ENCODE results near the gene MTR. TPM values are rescaled to one million over a fixed set of nuclear protein-coding genes. Genes with fewer than 3 reads are reported as not detected.

Gene MTR
- total RNA-seq, 1 donor from 2014 or later: 48.9 TPM

DNA sequence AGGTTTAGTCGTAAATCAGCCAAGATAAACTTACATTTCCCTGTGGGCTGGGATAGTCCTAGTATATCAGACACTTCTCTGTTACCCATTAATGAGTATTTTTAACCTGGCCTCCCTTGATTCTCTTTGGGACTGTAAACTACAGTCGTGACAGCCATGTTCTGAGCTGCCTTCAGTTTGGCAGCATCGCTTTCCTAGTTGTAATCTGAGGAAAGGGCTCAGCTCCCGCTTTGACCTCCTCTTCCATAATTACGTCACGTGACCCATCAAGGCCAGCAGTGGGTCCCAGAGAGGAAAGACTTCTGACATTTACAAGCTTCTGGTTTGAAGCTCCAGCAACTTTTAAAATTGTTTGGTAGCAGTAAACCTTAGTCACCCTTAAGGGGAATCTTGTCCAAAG is 34.6 kb upstream of the MTR start:
- Mint-ChIP-seq H3K9me3 (no peaks in the 10 kb centered on the region), H3K27me3 (ENCODE audit: insufficient read depth) (peaks cover 6% of the 10 kb centered on the region), H3K36me3 (ENCODE audit: low read depth) (no peaks in the 10 kb centered on the region), H3K4me1 (ENCODE audit: low read depth) (peaks cover 5% of the 10 kb centered on the region), H3K4me3 (no peak overlapping the region), H3K27ac (no peak overlapping the region)
- no peak for DNase-seq (ENCODE audit: low spot score)
- intact Hi-C loops (cut with micrococcal nuclease): no loop called here

DNA sequence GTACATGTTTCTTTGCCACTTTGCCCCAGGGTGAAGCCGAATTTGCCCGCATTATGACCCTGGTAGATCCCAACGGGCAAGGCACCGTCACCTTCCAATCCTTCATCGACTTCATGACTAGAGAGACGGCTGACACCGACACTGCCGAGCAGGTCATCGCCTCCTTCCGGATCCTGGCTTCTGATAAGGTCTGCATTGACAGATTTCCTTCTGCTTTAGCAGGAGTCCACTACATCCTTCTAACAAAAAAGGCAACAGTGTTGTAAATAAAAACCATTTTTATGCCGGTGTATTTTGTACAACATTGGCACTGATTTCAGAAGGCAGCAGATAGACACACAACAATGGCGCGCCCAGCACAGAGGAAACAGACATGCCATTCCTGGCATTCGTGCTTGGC is 34.1 kb upstream of the MTR start:
- Mint-ChIP-seq H3K4me3 (no peak overlapping the region), H3K9me3 (no peaks in the 10 kb centered on the region), H3K27me3 (ENCODE audit: insufficient read depth) (peaks cover 6% of the 10 kb centered on the region), H3K4me1 (ENCODE audit: low read depth) (peaks cover 5% of the 10 kb centered on the region), H3K27ac (no peak overlapping the region), H3K36me3 (ENCODE audit: low read depth) (no peaks in the 10 kb centered on the region)
- intact Hi-C loops (cut with micrococcal nuclease): no loop called here
- DNase-seq (ENCODE audit: low spot score): no peak

DNA sequence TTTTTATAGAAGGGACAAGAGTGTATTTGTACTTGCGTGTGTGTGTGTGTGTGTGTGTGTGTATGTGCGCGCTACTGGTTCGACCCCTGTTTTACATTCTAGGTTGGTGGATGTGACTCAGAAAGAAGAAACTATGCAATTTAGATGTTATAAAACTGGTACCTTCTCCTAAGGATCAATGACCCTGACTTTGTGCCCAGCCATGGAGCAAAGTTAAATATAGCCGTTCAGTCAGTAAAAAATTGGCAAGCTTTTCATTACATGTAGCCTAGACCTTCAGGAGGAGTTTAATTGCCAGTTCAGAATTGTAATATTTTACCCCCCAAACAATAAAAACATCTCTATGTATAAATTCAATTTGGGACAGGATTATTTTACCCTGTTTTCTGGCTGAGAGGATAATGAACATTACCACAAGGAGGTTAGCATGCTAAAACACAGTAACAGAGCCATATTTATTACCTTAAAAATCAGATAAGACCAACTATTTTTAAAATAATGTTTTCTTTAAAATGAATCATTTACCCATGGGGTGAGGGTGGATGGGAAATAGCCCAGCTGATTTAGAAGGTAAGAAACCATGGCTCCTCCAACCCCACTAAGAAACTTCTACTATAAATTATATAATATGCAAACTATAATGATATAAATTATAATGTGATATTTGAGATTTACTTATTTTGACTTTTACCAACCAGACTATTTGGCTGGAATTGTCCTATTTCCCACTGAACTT is 33.5 kb upstream of the MTR start:
- no peak for DNase-seq (ENCODE audit: low spot score)
- H3K4me1 Mint-ChIP-seq (ENCODE audit: low read depth): peaks cover 5% of the 10 kb centered on the region
- no peak overlapping the region for H3K4me3 Mint-ChIP-seq
- H3K27me3 Mint-ChIP-seq (ENCODE audit: insufficient read depth): peaks cover 6% of the 10 kb centered on the region
- intact Hi-C loops (cut with micrococcal nuclease): no loop called here
- no peaks in the 10 kb centered on the region for H3K9me3 Mint-ChIP-seq
- H3K27ac Mint-ChIP-seq: no peak overlapping the region
- no peaks in the 10 kb centered on the region for H3K36me3 Mint-ChIP-seq (ENCODE audit: low read depth)

DNA sequence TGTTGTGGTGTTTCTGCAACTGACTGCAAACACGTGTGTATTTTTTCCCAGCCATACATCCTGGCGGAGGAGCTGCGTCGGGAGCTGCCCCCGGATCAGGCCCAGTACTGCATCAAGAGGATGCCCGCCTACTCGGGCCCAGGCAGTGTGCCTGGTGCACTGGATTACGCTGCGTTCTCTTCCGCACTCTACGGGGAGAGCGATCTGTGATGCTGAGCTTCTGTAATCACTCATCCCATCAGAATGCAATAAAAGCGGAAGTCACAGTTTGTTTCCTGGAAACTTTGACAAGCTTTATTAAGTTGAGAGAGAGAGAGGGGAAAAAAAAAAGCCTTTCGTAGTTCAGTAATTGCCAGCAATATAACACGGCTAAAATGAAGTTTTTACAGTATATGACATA is 32.7 kb upstream of the MTR start:
- Mint-ChIP-seq H3K4me1 (ENCODE audit: low read depth) (peaks cover 5% of the 10 kb centered on the region), H3K27ac (no peak overlapping the region), H3K27me3 (ENCODE audit: insufficient read depth) (peaks cover 6% of the 10 kb centered on the region), H3K9me3 (no peaks in the 10 kb centered on the region), H3K4me3 (no peak overlapping the region), H3K36me3 (ENCODE audit: low read depth) (no peaks in the 10 kb centered on the region)
- DNase-seq (ENCODE audit: low spot score): no peak
- intact Hi-C loops (cut with micrococcal nuclease): no loop called here

DNA sequence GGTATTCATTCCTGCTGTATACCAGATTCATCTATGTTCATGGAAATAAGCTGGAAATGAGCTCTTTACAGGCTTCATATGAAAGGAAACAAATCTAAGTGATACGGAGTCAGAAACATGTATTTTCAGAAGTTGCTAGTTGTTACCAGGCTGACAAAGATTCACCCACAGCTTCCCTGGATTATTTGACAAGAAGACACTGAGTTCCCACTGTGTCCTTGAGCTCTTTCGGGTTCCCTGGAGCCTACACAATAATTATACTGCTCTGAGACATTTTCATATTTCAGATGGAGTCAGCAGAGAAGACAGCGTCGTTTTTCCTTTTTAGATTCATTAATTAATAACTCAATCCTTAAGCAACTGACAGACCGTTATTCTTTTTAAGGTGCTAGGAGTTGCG is 29.3 kb upstream of the MTR start:
- intact Hi-C loops (cut with micrococcal nuclease): loop anchor here (1.0 kb wide), 1 partner anchor 9 kb away; no protein-coding TSS in a partner anchor

DNA sequence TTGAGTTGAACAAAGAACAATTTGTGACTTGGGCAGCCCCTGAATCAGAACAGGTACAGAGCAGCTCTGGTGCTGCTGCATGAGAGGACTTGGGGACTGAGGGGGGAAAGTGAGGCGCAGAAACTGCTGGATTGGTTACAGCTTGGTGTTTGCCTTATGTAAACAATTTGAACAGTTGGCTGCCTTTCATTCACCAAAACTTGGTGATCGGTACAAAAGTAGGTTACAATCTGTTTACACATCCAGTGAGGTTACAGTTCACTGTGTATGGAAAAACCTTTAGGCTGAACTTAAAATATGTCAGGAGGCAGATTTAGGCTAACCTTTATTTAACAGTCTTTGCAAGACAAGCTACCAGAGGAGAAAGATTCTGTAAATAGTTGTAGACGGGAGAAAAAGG is 28.6 kb upstream of the MTR start:
- Mint-ChIP-seq H3K4me1 (ENCODE audit: low read depth) (no peaks in the 10 kb centered on the region), H3K27me3 (ENCODE audit: insufficient read depth) (peaks cover 17% of the 10 kb centered on the region), H3K36me3 (ENCODE audit: low read depth) (no peaks in the 10 kb centered on the region), H3K4me3 (no peak overlapping the region), H3K27ac (no peak overlapping the region), H3K9me3 (no peaks in the 10 kb centered on the region)
- intact Hi-C loops (cut with micrococcal nuclease): loop anchor here (1.0 kb wide), 1 partner anchor 9 kb away; no protein-coding TSS in a partner anchor
- no peak for DNase-seq (ENCODE audit: low spot score)

More for the DNA sequence above, 29.3 kb upstream of the MTR start:
- H3K4me1 Mint-ChIP-seq (ENCODE audit: low read depth): no peaks in the 10 kb centered on the region
- no peaks in the 10 kb centered on the region for H3K9me3 Mint-ChIP-seq
- H3K27me3 Mint-ChIP-seq (ENCODE audit: insufficient read depth): peaks cover 17% of the 10 kb centered on the region
- no peak for DNase-seq (ENCODE audit: low spot score)
- no peaks in the 10 kb centered on the region for H3K36me3 Mint-ChIP-seq (ENCODE audit: low read depth)
- H3K4me3 Mint-ChIP-seq: no peak overlapping the region
- H3K27ac Mint-ChIP-seq: no peak overlapping the region

DNA sequence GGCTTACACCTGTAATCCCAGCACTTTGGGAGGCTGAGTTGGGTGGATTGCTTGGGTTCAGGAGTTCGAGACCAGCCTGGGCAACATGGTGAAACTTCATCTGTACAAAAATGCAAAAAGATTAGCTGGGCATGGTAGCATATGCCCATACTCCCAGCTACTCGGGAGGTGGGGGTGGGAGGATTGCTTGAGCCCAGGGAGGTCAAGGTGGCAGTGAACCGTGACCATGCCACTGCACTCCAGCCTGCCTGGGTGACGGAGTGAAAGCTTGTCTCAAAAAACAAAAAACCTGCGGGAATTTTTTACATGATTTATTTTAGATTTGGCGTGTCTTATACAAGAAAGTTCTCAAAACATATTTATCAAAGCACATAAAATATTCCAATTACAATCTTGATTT is 27.8 kb upstream of the MTR start:
- H3K27ac Mint-ChIP-seq: no peak overlapping the region
- H3K4me3 Mint-ChIP-seq: no peak overlapping the region
- no peaks in the 10 kb centered on the region for H3K36me3 Mint-ChIP-seq (ENCODE audit: low read depth)
- no peaks in the 10 kb centered on the region for H3K9me3 Mint-ChIP-seq
- intact Hi-C loops (cut with micrococcal nuclease): no loop called here
- H3K27me3 Mint-ChIP-seq (ENCODE audit: insufficient read depth): peaks cover 17% of the 10 kb centered on the region
- DNase-seq (ENCODE audit: low spot score): no peak
- H3K4me1 Mint-ChIP-seq (ENCODE audit: low read depth): no peaks in the 10 kb centered on the region

DNA sequence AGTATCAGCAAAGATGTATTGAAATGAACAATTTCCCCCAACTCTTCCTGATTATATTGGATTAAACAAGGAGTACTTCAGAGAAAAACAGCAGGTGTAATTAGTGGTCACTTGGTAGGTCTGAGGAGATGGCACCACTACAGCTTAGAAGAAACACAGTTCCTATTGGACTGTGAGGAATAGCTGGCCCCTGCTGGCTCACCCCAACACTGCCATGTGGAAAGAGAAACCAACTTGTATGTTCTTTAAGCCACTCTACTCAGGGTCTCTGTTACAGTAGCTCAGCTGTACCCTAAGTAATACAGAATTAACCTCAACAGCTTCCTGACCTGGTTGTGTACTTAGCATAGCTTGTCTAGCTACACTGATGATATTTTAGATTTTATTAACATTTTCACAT is 26.5 kb upstream of the MTR start:
- H3K4me1 Mint-ChIP-seq (ENCODE audit: low read depth): no peaks in the 10 kb centered on the region
- H3K9me3 Mint-ChIP-seq: no peaks in the 10 kb centered on the region
- H3K4me3 Mint-ChIP-seq: no peak overlapping the region

DNA sequence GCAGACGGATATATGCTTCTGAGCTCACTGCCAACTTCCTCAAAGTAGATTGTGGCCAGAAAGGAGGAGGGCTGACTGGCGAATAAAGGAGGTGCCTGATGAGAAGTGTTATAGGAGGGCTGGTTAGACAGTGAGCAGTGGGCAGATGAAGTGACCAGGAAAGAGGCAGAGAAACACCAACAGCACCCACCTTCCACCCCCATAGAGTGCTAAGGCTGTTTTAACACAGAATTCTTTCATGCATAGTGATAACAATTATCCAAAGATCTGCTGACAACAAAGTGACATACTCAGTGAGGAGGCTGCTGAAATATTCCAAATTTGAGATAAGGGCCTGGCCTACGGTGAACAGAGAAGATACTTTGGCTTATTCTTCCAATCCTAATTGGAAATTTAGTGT is 21.2 kb upstream of the MTR start:
- H3K4me3 Mint-ChIP-seq: no peak overlapping the region
- H3K36me3 Mint-ChIP-seq (ENCODE audit: low read depth): no peaks in the 10 kb centered on the region
- intact Hi-C loops (cut with micrococcal nuclease): no loop called here
- no peak for DNase-seq (ENCODE audit: low spot score)
- H3K27me3 Mint-ChIP-seq (ENCODE audit: insufficient read depth): peaks cover 14% of the 10 kb centered on the region
- no peak overlapping the region for H3K27ac Mint-ChIP-seq
- H3K9me3 Mint-ChIP-seq: peaks cover 5% of the 10 kb centered on the region
- H3K4me1 Mint-ChIP-seq (ENCODE audit: low read depth): no peaks in the 10 kb centered on the region

More for the DNA sequence above, 26.5 kb upstream of the MTR start:
- peaks cover 17% of the 10 kb centered on the region for H3K27me3 Mint-ChIP-seq (ENCODE audit: insufficient read depth)
- intact Hi-C loops (cut with micrococcal nuclease): no loop called here
- no peak overlapping the region for H3K27ac Mint-ChIP-seq
- H3K36me3 Mint-ChIP-seq (ENCODE audit: low read depth): no peaks in the 10 kb centered on the region
- no peak for DNase-seq (ENCODE audit: low spot score)

DNA sequence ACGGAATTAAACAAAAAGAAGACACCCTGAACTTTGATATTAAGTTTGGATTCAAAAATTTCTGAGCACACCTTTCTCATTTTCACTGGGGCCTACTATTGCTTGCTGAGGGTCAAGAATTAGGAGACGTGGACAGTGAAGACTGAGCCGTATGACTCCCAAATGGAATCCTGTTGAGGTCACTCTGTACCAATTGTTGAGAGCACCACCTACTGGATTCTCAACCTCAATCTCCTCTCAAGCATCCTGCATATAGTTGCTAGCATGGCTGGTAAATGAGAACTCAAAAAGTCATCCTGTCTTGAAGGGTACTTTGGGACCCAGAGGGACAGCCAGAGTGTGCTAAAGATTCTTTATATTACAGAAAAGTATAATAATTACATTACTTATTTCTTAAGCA is 20.2 kb upstream of the MTR start:
- Mint-ChIP-seq H3K27me3 (ENCODE audit: insufficient read depth) (peaks cover 10% of the 10 kb centered on the region), H3K27ac (no peak overlapping the region), H3K4me3 (no peak overlapping the region), H3K4me1 (ENCODE audit: low read depth) (no peaks in the 10 kb centered on the region), H3K36me3 (ENCODE audit: low read depth) (peaks cover 1% of the 10 kb centered on the region), H3K9me3 (peaks cover 10% of the 10 kb centered on the region)
- no peak for DNase-seq (ENCODE audit: low spot score)
- intact Hi-C loops (cut with micrococcal nuclease): loop anchor here (1.0 kb wide), 1 partner anchor 9 kb away; no protein-coding TSS in a partner anchor

DNA sequence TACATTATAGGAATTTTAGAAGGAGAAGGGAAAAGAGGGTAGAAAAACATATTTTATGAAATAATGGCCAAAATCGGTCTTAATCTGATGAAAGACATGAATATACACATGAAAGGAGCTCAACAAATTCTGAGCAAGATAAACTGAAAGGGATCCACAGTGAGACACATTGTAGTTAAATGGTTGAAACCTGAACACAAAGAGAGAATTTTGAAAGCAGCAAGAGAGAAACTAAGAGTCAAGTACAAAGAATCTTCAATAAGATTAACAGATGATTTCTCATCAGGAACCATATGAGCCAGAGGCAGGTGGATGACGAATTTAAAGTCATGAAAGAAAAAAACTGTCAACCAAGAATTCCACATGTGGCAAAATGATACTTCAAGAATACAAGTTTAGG is 15.8 kb upstream of the MTR start:
- intact Hi-C loops (cut with micrococcal nuclease): no loop called here
- H3K36me3 Mint-ChIP-seq (ENCODE audit: low read depth): peaks cover 1% of the 10 kb centered on the region
- H3K27ac Mint-ChIP-seq: no peak overlapping the region
- H3K4me3 Mint-ChIP-seq: no peak overlapping the region
- peaks cover 10% of the 10 kb centered on the region for H3K9me3 Mint-ChIP-seq
- no peaks in the 10 kb centered on the region for H3K4me1 Mint-ChIP-seq (ENCODE audit: low read depth)
- DNase-seq (ENCODE audit: low spot score): no peak
- H3K27me3 Mint-ChIP-seq (ENCODE audit: insufficient read depth): peaks cover 14% of the 10 kb centered on the region

DNA sequence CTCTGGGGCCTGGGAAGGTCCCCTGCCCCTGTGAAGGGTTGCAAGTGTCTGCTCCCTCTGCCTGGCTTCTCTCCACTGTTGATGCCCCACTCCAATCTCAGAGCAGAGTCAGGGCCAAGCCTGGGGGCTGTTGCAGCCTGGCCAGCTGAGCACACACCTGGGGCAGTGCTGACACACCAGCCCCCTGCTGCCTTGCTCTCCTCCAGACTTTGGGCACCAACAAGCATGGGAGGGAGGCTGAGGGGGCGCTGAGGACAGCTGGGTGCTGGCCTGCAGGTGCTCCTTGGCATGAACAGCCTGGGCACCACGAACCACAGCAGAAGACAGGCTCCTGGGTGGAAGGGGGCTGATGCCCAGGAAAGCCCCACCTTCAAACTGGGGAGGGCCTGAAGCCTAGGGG is 9.6 kb upstream of the MTR start:
- H3K27me3 Mint-ChIP-seq (ENCODE audit: insufficient read depth): peaks cover 13% of the 10 kb centered on the region
- H3K4me1 Mint-ChIP-seq (ENCODE audit: low read depth): no peaks in the 10 kb centered on the region
- H3K9me3 Mint-ChIP-seq: no peaks in the 10 kb centered on the region
- no peak overlapping the region for H3K27ac Mint-ChIP-seq
- intact Hi-C loops (cut with micrococcal nuclease): no loop called here
- no peaks in the 10 kb centered on the region for H3K36me3 Mint-ChIP-seq (ENCODE audit: low read depth)
- H3K4me3 Mint-ChIP-seq: no peak overlapping the region
- no peak for DNase-seq (ENCODE audit: low spot score)

DNA sequence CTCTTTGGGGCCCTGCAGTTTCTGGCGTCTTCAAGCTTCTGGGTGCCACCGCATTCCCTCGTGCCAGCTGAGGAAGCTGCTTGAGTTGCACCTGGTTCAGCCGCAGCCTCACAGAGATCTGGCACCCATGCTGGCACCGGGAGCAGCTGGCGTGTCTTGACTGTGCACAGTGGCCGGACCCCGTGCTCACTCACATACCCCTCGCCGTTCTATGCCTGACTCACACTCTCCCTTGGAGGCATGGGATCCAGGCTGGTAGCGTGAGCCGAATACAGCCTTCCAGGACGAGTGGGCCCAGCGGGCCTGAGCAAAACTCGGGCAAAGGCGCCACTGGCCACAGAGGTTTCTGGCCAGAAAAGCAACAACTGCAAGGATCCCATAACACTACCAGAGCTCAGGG is 8.6 kb upstream of the MTR start:
- Mint-ChIP-seq H3K9me3 (no peaks in the 10 kb centered on the region), H3K27me3 (ENCODE audit: insufficient read depth) (peaks cover 15% of the 10 kb centered on the region), H3K4me1 (ENCODE audit: low read depth) (no peaks in the 10 kb centered on the region), H3K27ac (no peak overlapping the region), H3K4me3 (no peak overlapping the region), H3K36me3 (ENCODE audit: low read depth) (no peaks in the 10 kb centered on the region)
- no peak for DNase-seq (ENCODE audit: low spot score)
- intact Hi-C loops (cut with micrococcal nuclease): no loop called here

All from activated T-helper 1 cell treated with anti-CD3 and anti-CD28 coated beads, Interleukin-12 subunit alpha, Interleukin-12 subunit beta, Interleukin-2, Interleukin-4 antibody, amounts not matched to agents 30 ng/mL and 10 ng/mL and 1 ng/mL, durations not matched to agents 14 hours and 24 hours and 36 hours (primary cell).